GM12874 (cell line): ENCODE data around the gene MAGED1.

ENCODE experiments used
- TF ChIP-seq, protein P1 (sequence below): IDR thresholded peaks from 2 replicates; pipeline ENCODE4 v1.5.1; 2011; ENCODE audit warnings: low read depth, mild to moderate bottlenecking, control low read depth, low read length, moderate library complexity; ENCODE audit not compliant: insufficient read depth

Gene MAGED1

DNA sequence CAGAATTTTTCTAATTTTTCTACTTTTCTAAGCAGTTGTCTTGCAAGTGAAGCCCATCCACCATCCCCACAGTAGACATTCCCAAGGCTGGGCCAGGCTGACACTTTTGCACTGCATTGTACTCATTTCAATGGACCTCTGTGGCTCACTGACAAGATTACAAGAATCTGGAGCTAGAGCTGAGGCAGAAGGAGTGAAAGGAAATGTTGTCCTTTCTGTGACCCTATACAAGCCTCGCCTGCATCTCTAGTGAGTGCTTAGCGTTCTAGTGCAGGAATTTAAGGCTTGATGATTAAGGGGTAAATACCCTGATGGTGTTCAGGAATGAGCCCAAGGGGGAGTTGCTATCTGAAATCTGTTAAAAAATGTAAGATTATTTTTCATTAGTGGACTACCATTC is 6.3 kb downstream of the MAGED1 start:
- TF ChIP-seq, protein P1, sequence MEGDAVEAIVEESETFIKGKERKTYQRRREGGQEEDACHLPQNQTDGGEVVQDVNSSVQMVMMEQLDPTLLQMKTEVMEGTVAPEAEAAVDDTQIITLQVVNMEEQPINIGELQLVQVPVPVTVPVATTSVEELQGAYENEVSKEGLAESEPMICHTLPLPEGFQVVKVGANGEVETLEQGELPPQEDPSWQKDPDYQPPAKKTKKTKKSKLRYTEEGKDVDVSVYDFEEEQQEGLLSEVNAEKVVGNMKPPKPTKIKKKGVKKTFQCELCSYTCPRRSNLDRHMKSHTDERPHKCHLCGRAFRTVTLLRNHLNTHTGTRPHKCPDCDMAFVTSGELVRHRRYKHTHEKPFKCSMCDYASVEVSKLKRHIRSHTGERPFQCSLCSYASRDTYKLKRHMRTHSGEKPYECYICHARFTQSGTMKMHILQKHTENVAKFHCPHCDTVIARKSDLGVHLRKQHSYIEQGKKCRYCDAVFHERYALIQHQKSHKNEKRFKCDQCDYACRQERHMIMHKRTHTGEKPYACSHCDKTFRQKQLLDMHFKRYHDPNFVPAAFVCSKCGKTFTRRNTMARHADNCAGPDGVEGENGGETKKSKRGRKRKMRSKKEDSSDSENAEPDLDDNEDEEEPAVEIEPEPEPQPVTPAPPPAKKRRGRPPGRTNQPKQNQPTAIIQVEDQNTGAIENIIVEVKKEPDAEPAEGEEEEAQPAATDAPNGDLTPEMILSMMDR, result no peak

DNA sequence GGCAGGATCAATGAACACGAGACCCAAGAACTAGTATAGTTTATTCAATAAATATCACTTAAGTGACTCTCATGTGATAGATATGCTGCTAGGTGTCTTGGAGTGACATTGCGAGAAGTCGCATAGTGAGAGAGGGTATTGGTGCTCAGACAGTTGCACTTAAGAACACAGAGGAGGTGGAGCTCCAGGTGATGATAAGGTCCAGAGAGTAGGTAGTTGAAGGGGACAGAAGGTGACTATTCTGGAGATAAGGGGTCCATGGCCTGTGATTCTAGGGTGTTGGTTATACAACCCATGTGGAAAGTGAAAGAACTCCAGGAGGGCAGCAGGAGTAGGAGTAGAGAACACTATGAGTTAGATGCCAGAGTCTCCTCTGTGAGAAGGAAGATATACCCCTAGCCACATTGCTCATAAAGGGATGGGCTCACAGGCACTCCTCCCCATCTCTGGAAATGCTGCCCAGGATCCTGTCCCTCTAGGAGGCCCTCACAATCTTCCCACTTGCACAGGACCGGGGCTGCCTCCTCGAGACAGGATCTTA is 9.2 kb downstream of the MAGED1 start:
- TF ChIP-seq, protein P1, result no peak

DNA sequence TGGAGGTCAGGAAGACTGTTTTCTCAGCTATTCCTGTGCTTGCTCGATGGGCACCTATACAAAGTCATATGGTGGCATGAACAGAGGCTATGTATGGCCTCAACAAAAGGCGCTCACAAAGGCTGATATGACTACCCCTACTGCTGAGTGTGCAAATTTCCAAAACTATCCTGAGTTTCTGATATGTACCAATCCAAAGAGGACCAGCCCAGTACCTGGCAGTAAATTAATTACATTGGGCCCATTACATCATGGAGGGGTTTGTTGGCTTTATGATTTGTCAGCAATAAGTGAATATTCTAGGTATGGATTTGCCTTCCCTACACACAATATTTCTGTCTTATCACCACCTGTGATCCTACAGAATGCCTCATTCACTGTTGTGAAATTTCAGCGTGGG is 12.3 kb downstream of the MAGED1 start:
- TF ChIP-seq, protein P1, result no peak

DNA sequence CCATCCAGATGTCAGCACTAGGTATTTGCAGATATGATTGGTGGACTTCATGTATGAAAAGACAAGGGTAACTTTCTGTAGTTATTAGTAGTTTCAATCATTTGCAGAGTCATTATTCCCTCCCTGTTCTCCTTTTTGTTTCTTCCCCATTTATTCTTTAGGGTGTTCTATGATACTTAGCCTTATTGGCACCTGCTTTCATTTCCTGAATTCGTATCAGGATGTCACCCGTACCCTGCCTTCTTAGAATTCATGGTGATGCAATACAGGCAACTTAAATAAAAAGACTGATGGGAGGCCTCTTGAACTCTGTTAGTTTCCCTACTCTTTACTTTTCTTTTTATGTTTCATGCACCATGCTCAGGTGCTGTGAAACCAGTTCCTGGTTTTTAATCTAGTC is 24.2 kb downstream of the MAGED1 start:
- TF ChIP-seq, protein P1, result no peak

DNA sequence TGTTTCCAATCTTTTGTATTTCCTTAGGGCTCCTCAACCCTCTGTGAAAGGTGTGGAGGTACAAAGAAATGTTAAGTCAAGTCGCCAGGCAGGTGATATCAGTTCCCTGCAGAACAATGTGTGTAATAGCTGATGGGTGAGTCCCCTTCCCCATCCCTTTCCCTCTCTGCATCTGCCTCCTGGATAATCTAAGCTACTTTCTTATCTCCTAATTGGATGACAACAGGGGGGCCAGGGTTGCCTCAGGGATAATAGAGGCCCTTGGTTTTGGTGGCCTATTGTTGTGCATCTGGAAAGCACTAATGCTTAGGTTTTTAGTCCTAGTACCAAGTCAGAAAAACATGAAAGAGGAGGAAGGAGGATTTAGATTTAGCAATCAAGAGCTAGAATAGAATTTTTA is 29.1 kb downstream of the MAGED1 start:
- TF ChIP-seq, protein P1, result no peak

DNA sequence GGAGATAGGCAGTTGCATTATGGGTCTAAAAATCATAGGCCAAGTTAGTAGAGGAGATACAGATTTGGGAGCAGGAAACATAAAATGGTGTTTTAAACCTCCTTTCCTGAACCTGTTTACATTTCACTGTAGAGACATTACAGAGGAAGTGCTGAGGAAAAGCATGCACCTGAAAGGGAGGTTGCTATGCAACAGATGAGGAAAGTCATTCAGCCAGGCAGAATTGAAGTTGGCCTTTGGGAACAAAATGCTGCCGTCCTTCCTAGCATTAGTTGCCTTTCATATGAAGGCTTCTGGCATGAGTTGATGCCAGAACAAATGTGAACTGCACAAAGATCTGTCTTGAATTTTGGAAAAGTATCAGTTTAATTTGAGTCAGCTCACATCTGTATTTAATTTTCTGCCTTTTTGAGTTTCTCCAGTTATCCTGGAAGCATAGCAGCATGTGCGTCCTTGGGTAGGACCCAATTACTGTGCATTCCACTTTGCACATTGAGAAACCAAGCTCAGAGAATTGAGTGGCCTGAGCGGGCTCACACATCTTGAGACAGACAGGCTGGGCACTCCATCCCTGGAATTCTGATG is 38.2 kb downstream of the MAGED1 start:
- TF ChIP-seq, protein P1, result no peak
